GM12878 (cell line): ENCODE measurements around the gene CLECL1. TPM values are rescaled to one million over a fixed set of nuclear protein-coding genes. Genes with fewer than 3 reads are reported as not detected.
A peak's percentile ranks its signal among the peaks of the same experiment; 100 is the strongest.
"Not testable (repeated sequence)": the region's sequence is repeated elsewhere in the genome, so short reads cannot be mapped to it uniquely, and the experiment has no call there.

Experiments used
- ATAC-seq: fragments of 200-7000 bp; cut with Tn5 transposase; 3 replicates; pipeline ENCODE4 v1.9.1; 2020; ENCODE audit warnings: mild to moderate bottlenecking, moderate library complexity
- BruUV-seq: library from RNA; stranded (reverse); fragments of 400-500 nt; replicated peaks from 2 replicates; lab custom pipeline; 2021; lab: Mats Ljungman, UMichigan
- CTCF ChIA-PET: fragments of 300-600 bp; sonication (Branson Sonifier 250); formaldehyde crosslinking; extraction: SDS; loops from one replicate; lab custom pipeline; 2021; ENCODE audit warnings: inconsistent platforms; lab: Yijun Ruan, JAX
- POLR2A ChIA-PET: fragments of 350-600 bp; formaldehyde crosslinking; extraction: SDS; loops from one replicate; lab custom pipeline; 2021; ENCODE audit warnings: inconsistent platforms; lab: Charles Lee
- RAD21 ChIA-PET: fragments of 300-600 bp; sonication (Branson Sonifier 250); formaldehyde crosslinking; loops from one replicate; lab custom pipeline; 2023; ENCODE audit warnings: antibody characterized with exemption; ENCODE audit not compliant: unreplicated experiment; lab: Charles Lee
- SMC1A ChIA-PET: fragments of 300-600 bp; sonication (Branson Sonifier 250); formaldehyde crosslinking; loops from one replicate; lab custom pipeline; 2023; ENCODE audit not compliant: unreplicated experiment, uncharacterized antibody; lab: Charles Lee
- DNase-seq: peaks from one replicate; pipeline ENCODE4 v3.0.0-alpha.2; 2011; ENCODE audit warnings: low read depth, low spot score
- FAIRE-seq: peaks from 3 replicates; lab custom pipeline; 2011; peaks lifted over from hg19 to GRCh38; lab: Jason Lieb, UNC
- H2AFZ ChIP-seq: 2 replicates; pipeline ENCODE4 v1.6.0; 2011; ENCODE audit warnings: low read depth, low read length, control low read depth; ENCODE audit not compliant: control insufficient read depth
- H3K27ac ChIP-seq: 2 replicates; pipeline ENCODE4 v1.5.1; 2011; ENCODE audit warnings: control low read depth; ENCODE audit not compliant: control insufficient read depth, insufficient read depth
- H3K27me3 ChIP-seq, 2 experiments: replicated peaks in 1 of 2; 2 replicates each; pipeline versions ENCODE4 v1.6.0 to v1.6.1; 2011; ENCODE audit warnings: low read length in 1 of 2; ENCODE audit not compliant: control insufficient read depth in 2 of 2, insufficient read depth in 2 of 2
- H3K36me3 ChIP-seq, 2 experiments: 2 replicates each; pipeline ENCODE4 v1.5.1; 2011; ENCODE audit warnings: low read length in 1 of 2; ENCODE audit not compliant: control insufficient read depth in 2 of 2, insufficient read depth in 2 of 2
- H3K4me1 ChIP-seq: 2 replicates; pipeline ENCODE4 v1.6.1; 2011; ENCODE audit warnings: mild to moderate bottlenecking, low read length, moderate library complexity, mixed read lengths; ENCODE audit not compliant: control insufficient read depth, insufficient read depth
- H3K4me2 ChIP-seq: 2 replicates; pipeline ENCODE4 v1.6.0; 2011; ENCODE audit warnings: control low read depth; ENCODE audit not compliant: control insufficient read depth, insufficient read depth
- H3K4me3 ChIP-seq: fragments of 200-600 bp; sonication (generic); 2 replicates; pipeline ENCODE4 v1.5.1; 2016
- H3K79me2 ChIP-seq: 2 replicates; pipeline ENCODE4 v1.6.0; 2011; ENCODE audit warnings: low read length; ENCODE audit not compliant: control insufficient read depth, insufficient read depth
- H3K9ac ChIP-seq: 2 replicates; pipeline ENCODE4 v1.8.0; 2011; ENCODE audit warnings: low read length, control low read depth, mixed read lengths; ENCODE audit not compliant: control insufficient read depth, insufficient read depth
- H3K9me3 ChIP-seq: replicated peaks from 3 replicates; pipeline ENCODE4 v1.5.1; 2011; ENCODE audit warnings: mild to moderate bottlenecking, low read length; ENCODE audit not compliant: control insufficient read depth, insufficient read depth
- H4K20me1 ChIP-seq: 2 replicates; pipeline ENCODE4 v1.6.0; 2011; ENCODE audit not compliant: control insufficient read depth, insufficient read depth
- ATF7 ChIP-seq: fragments of 450-650 bp; IDR thresholded peaks from 2 replicates; pipeline ENCODE4 v1.6.1; 2016; ENCODE audit warnings: low read depth, mild to moderate bottlenecking
- BACH1 ChIP-seq: fragments of 450-650 bp; IDR thresholded peaks from 2 replicates; pipeline ENCODE4 v1.6.1; 2017; ENCODE audit warnings: mild to moderate bottlenecking, borderline replicate concordance
- CBX5 ChIP-seq: sonication (generic); IDR thresholded peaks from 2 replicates; pipeline ENCODE4 v1.6.1; 2016; ENCODE audit warnings: low read depth, moderate library complexity, mild to moderate bottlenecking, inconsistent platforms
- JUNB ChIP-seq: IDR thresholded peaks from 2 replicates; pipeline ENCODE4 v1.6.1; 2016; ENCODE audit warnings: antibody characterized with exemption, mild to moderate bottlenecking
- MEF2A ChIP-seq: IDR thresholded peaks from 2 replicates; pipeline ENCODE4 v1.6.1; 2011; ENCODE audit warnings: low read depth, mild to moderate bottlenecking, low read length, moderate library complexity; ENCODE audit not compliant: insufficient read depth
- NFIC ChIP-seq: IDR thresholded peaks from 2 replicates; pipeline ENCODE4 v1.6.1; 2012; ENCODE audit warnings: low read depth, mild to moderate bottlenecking, inconsistent platforms, low read length, moderate library complexity
- POLR2A ChIP-seq: IDR thresholded peaks from 2 replicates; pipeline ENCODE4 v1.6.1; 2011; ENCODE audit warnings: low read depth, mild to moderate bottlenecking, low read length
- RAD21 ChIP-seq: IDR thresholded peaks from 2 replicates; pipeline ENCODE4 v1.6.1; 2011; ENCODE audit warnings: mild to moderate bottlenecking, low read depth, low read length, moderate library complexity; ENCODE audit not compliant: insufficient read depth
- RUNX3 ChIP-seq: IDR thresholded peaks from 2 replicates; pipeline ENCODE4 v1.6.1; 2012; ENCODE audit warnings: low read length, inconsistent platforms
- SMARCA5 ChIP-seq: fragments of 450-650 bp; IDR thresholded peaks from 2 replicates; pipeline ENCODE4 v1.6.1; 2017; ENCODE audit warnings: mild to moderate bottlenecking
- SPI1 ChIP-seq: IDR thresholded peaks from 2 replicates; pipeline ENCODE4 v1.6.1; 2011; ENCODE audit warnings: low read depth, mild to moderate bottlenecking, low read length, moderate library complexity, borderline replicate concordance; ENCODE audit not compliant: insufficient read depth
- TCF7 ChIP-seq: IDR thresholded peaks from 2 replicates; pipeline ENCODE4 v1.6.1; 2014; ENCODE audit warnings: antibody characterized with exemption, borderline replicate concordance
- WGBS: methylation state at CpG from one replicate; pipeline ENCODE4 v1.1.6; 2016; ENCODE audit warnings: low lambda C conversion rate; ENCODE audit not compliant: insufficient replicate concordance, insufficient coverage; ENCODE audit errors: missing lambda C conversion rate; 5-methylcytosine and 5-hydroxymethylcytosine counted together
- in situ Hi-C: fragments of 300-500 bp; cut with MboI; formaldehyde crosslinking; loops from 9 replicates; pipeline ENCODE4 v1.14.3; 2018; ENCODE audit warnings: mixed read lengths
- intact Hi-C: fragments of 100-400 bp; cut with micrococcal nuclease; formaldehyde crosslinking; loops from one replicate; pipeline ENCODE4 v1.14.2; 2022; ENCODE audit not compliant: unreplicated experiment
- polyA plus RNA-seq, 11 experiments: library from polyadenylated mRNA; depleted of rRNA in 4 of 11; unstranded in 6 of 11; stranded (reverse) in 5 of 11; fragments of >200 nt; fragmentation: Nextera tagmentation in 4 of 11; fragmentation: Illumina TruSeq in 1 of 11; extraction: Ambion mirVana in 4 of 11; extraction: Trizol in 1 of 11; gene quantifications; 1 replicate in 1 of 11; 2 replicates in 10 of 11; pipeline versions ENCODE4 v1.2.1 to v1.2.3, GENCODE V29; 2011 to 2016; ENCODE audit warnings: inconsistent platforms in 2 of 11, missing spikeins in 2 of 11, low read depth in 1 of 11
- total RNA-seq, 4 experiments: library from RNA; depleted of rRNA in 3 of 4; stranded (reverse); fragments of >200 nt in 3 of 4; fragmentation: Illumina TruSeq in 1 of 4; extraction: Trizol in 1 of 4; gene quantifications; 2 replicates each; pipeline versions ENCODE4 v1.2.1 to v1.2.3, GENCODE V29; 2013 to 2021
- TF ChIP-seq, protein P1 (sequence below): IDR thresholded peaks from 2 replicates; pipeline ENCODE4 v1.6.1; 2012; ENCODE audit warnings: low read length, inconsistent platforms
- TF ChIP-seq, protein P2 (sequence below): IDR thresholded peaks from 2 replicates; pipeline ENCODE4 v1.6.1; 2011; ENCODE audit warnings: borderline replicate concordance, low read depth, mild to moderate bottlenecking, moderate library complexity, low read length; ENCODE audit not compliant: insufficient read depth, poor library complexity, severe bottlenecking

Gene CLECL1
- total and polyA plus RNA-seq, 10 of the 15 experiments (the other 5 are each of a cell fraction or from before 2014, with no cell fraction given), result 4.6 to 56.5 (median 46.4) TPM

DNA sequence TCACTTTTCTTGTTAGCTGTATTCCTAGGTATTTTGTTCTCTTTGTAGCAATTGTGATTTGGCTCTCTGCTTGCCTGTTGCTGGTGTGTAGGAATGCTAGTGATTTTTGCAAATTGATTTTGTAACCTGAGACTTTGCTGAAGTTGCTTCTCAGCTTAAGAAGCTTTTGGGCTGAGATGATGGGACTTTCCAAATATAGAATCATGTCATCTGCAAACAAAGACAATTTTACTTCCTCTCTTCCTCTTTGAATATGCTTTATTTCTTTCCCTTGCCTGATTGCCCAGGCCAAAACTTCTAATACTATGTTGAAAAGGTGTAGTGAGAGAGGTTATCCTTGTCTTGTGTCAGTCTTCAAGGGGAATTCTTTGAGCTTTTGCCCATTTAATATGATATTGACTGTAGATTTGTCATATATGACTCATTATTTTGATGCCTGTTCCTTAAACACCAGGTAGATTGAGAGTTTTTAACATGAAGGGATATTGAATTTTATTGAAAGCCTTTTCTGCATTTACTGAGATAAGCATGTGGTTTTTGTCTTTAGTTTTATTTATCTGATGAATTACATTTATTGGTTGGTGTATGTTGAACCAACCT is 26.7 kb downstream of the CLECL1 start:
- peaks cover 2% of the 10 kb centered on the region for H3K79me2 ChIP-seq
- in situ Hi-C loops (loop anchor here (5.0 kb wide), 1 partner anchor 69 kb away; no protein-coding TSS in a partner anchor), intact Hi-C loops (no loop called here)
- BruUV-seq, result no TSS peak
- no peaks in the 10 kb centered on the region for H3K36me3 ChIP-seq
- H3K4me2 ChIP-seq, result no peak overlapping the region
- ChIA-PET CTCF (interaction anchor here (1.0 to 9.0 kb wide), 12 partner anchors 9 to 373 kb away, joined by 3 to 159 read pairs (median 4); no protein-coding TSS in a partner anchor), RAD21 (interaction anchor here (3.4 to 4.8 kb wide), 2 partner anchors 66 to 73 kb away, joined by 12 to 32 read pairs; no protein-coding TSS in a partner anchor), SMC1A (interaction anchor here (0.8 to 7.8 kb wide), 7 partner anchors 11 to 71 kb away, joined by 3 to 100 read pairs (median 5); no protein-coding TSS in a partner anchor), POLR2A (no interaction called here)
- ATAC-seq (no peak), FAIRE-seq (no peak), DNase-seq (no peak)
- H4K20me1 ChIP-seq, result no peaks in the 10 kb centered on the region
- 0 out of 2 replicates have a peak overlapping the region, but pooled peaks have one; percentile 15 for H3K27ac ChIP-seq
- no peak overlapping the region for H2AFZ ChIP-seq
- H3K4me1 ChIP-seq, result peaks cover 55% of the 10 kb centered on the region
- H3K9me3 ChIP-seq, result peaks cover 4% of the 10 kb centered on the region
- H3K9ac ChIP-seq, result no peak overlapping the region
- peak; percentile 83; the same call in 1 of the 2 replicates for TF ChIP-seq MEF2A
- 0 out of 2 replicates have a peak, but pooled peaks have one; percentile 22 for TF ChIP-seq ATF7
- TF ChIP-seq, protein P1, sequence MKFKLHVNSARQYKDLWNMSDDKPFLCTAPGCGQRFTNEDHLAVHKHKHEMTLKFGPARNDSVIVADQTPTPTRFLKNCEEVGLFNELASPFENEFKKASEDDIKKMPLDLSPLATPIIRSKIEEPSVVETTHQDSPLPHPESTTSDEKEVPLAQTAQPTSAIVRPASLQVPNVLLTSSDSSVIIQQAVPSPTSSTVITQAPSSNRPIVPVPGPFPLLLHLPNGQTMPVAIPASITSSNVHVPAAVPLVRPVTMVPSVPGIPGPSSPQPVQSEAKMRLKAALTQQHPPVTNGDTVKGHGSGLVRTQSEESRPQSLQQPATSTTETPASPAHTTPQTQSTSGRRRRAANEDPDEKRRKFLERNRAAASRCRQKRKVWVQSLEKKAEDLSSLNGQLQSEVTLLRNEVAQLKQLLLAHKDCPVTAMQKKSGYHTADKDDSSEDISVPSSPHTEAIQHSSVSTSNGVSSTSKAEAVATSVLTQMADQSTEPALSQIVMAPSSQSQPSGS, result peak; percentile 59
- TF ChIP-seq RAD21, result no peak
- 0 out of 2 replicates have a peak, but pooled peaks have one; percentile 2 for TF ChIP-seq RUNX3
- 0 out of 2 replicates have a peak, but pooled peaks have one; percentile 16 for TF ChIP-seq CBX5
- peak; percentile 31; the same call in 1 of the 2 replicates for TF ChIP-seq JUNB
- peak; percentile 47; the same call in 1 of the 2 replicates for TF ChIP-seq SPI1
- TF ChIP-seq TCF7, result no peak
- TF ChIP-seq, protein P2, sequence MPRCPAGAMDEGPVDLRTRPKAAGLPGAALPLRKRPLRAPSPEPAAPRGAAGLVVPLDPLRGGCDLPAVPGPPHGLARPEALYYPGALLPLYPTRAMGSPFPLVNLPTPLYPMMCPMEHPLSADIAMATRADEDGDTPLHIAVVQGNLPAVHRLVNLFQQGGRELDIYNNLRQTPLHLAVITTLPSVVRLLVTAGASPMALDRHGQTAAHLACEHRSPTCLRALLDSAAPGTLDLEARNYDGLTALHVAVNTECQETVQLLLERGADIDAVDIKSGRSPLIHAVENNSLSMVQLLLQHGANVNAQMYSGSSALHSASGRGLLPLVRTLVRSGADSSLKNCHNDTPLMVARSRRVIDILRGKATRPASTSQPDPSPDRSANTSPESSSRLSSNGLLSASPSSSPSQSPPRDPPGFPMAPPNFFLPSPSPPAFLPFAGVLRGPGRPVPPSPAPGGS, result no peak
- TF ChIP-seq POLR2A, result no peak
- TF ChIP-seq NFIC, result peak; percentile 46; the same call in 1 of the 2 replicates
- TF ChIP-seq BACH1, result no peak
- no peak for TF ChIP-seq SMARCA5
- H3K4me3 ChIP-seq, result no peak overlapping the region
- H3K27me3 ChIP-seq, result peaks cover 0 to 2% of the 10 kb centered on the region in 2 experiments; a peak in 1 of 4 replicates

DNA sequence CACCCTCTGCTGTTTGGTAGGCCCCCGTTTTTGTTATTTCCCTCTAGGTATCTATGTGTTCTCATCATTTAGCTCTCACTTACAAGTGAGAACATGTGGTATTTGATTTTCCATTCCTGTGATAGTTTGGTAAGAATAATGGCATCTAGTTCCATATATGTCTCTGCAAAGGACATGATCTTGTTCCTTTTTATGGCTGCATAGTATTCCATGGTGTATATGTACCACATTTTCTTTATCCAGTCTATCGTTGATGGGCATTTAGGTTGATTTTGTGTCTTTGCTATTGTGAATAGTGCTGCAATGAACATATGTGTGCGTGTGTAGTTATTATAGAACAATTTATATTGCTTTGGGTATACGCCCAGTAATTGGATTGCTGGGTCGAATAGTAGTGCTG is 28.3 kb downstream of the CLECL1 start:
- H3K36me3 ChIP-seq, H3K27me3 ChIP-seq, H3K4me3 ChIP-seq, BruUV-seq, H3K4me2 ChIP-seq, FAIRE-seq, H3K9me3 ChIP-seq, SMC1A ChIA-PET, H4K20me1 ChIP-seq, RAD21 ChIA-PET, H3K79me2 ChIP-seq, POLR2A ChIA-PET, intact Hi-C loops, in situ Hi-C loops, H3K9ac ChIP-seq, H2AFZ ChIP-seq, H3K27ac ChIP-seq, DNase-seq, ATAC-seq: not testable (repeated sequence)
- WGBS, result 97% methylated on average over 5 of the region's 5 CpGs
- H3K4me1 ChIP-seq, result peaks cover 43% of the 10 kb centered on the region
- CTCF ChIA-PET, result interaction anchor here (9.0 kb wide), 1 partner anchor 70 kb away, joined by 159 read pairs; no protein-coding TSS in a partner anchor
